ENCODE measurements around the gene ZNF90. TPM values are rescaled to one million over a fixed set of nuclear protein-coding genes. Genes with fewer than 3 reads are reported as not detected.
A peak's percentile ranks its signal among the peaks of the same experiment; 100 is the strongest.

ZNF90 gene
- total and polyA plus RNA-seq, 10 of the 15 experiments (the other 5 are each of a cell fraction or from before 2014, with no cell fraction given): 0.06 to 1.3 (median 0.18) TPM; not detected in 1

GRCh38 chr19:20167651-20168122 lies 89.9 kb downstream of the ZNF90 start:
- no peak for ATAC-seq
- CTCF ChIA-PET: no interaction called here
- Histone ChIP-seq H3K27ac (ENCODE audit: control insufficient read depth, insufficient read depth) (no peak overlapping the region), H3K79me2 (ENCODE audit: control insufficient read depth, insufficient read depth, low read length) (no peaks in the 10 kb centered on the region), H3K36me3 (ENCODE audit: control insufficient read depth in 2 of 2, insufficient read depth in 2 of 2, low read length in 1 of 2) (no peaks in the 10 kb centered on the region), H2AFZ (ENCODE audit: control insufficient read depth, low read depth, low read length) (no peak overlapping the region), H3K9ac (ENCODE audit: control insufficient read depth, insufficient read depth, low read length) (no peak overlapping the region), H3K9me3 (replicated peaks; ENCODE audit: control insufficient read depth, insufficient read depth, low read length) (no peaks in the 10 kb centered on the region; the same call in 2 of the 3 replicates), H3K4me3 (peak overlapping the region; percentile 20; the same call in 1 of the 2 replicates), H3K4me1 (ENCODE audit: control insufficient read depth, insufficient read depth, low read length) (no peaks in the 10 kb centered on the region), H3K4me2 (ENCODE audit: control insufficient read depth, insufficient read depth) (no peak overlapping the region), H3K27me3 (replicated peaks in 1 of 2; ENCODE audit: control insufficient read depth in 2 of 2, insufficient read depth in 2 of 2, low read length in 1 of 2) (no peaks in the 10 kb centered on the region), H4K20me1 (ENCODE audit: control insufficient read depth, insufficient read depth) (no peaks in the 10 kb centered on the region)
- no TSS peak for BruUV-seq (replicated peaks)
- no peak for DNase-seq (ENCODE audit: low read depth, low spot score)
- RAD21 ChIA-PET (ENCODE audit: unreplicated experiment): no interaction called here
- FAIRE-seq: no peak
- in situ Hi-C loops (cut with MboI): no loop called here
- SMC1A ChIA-PET (ENCODE audit: uncharacterized antibody, unreplicated experiment): interaction anchor here (1.0 kb wide), 1 partner anchor 71 kb away, joined by 3 read pairs; no protein-coding TSS in a partner anchor
- WGBS (ENCODE audit: insufficient coverage, insufficient replicate concordance, low lambda C conversion rate, missing lambda C conversion rate): 52% methylated on average over 22 of the region's 22 CpGs
- no peak for TF ChIP-seq MLLT1 (IDR thresholded peaks at IDR 0.05)
- TF ChIP-seq FOS (IDR thresholded peaks at IDR 0.05; ENCODE audit: borderline replicate concordance, extremely low read depth, insufficient read length): no peak
- no peak for TF ChIP-seq HCFC1 (IDR thresholded peaks at IDR 0.05; ENCODE audit: low read length)
- TF ChIP-seq RCOR1 (conservative IDR thresholded peaks at IDR 0.05; ENCODE audit: low read depth, low read length): no peak
- no peak for TF ChIP-seq BCL3 (IDR thresholded peaks at IDR 0.05; ENCODE audit: borderline replicate concordance, insufficient read depth, low read depth, low read length, poor library complexity, severe bottlenecking)
- no peak for TF ChIP-seq ELK1 (IDR thresholded peaks at IDR 0.05; ENCODE audit: low read depth, low read length)
- no peak for TF ChIP-seq ZNF274 (IDR thresholded peaks at IDR 0.05; ENCODE audit: insufficient read depth, insufficient read length)
- TF ChIP-seq NR2C2 (IDR thresholded peaks at IDR 0.05; ENCODE audit: borderline replicate concordance, control insufficient read depth, insufficient read length, low read depth): no peak
- TF ChIP-seq LARP7 (IDR thresholded peaks at IDR 0.05): no peak
- TF ChIP-seq TBL1XR1 (IDR thresholded peaks at IDR 0.05; ENCODE audit: low read depth, low read length): no peak
- no peak for TF ChIP-seq NBN (IDR thresholded peaks at IDR 0.05)
- no peak for TF ChIP-seq CTCF (IDR thresholded peaks at IDR 0.05 in 2 of 3, conservative IDR thresholded peaks at IDR 0.05 in 1 of 3; ENCODE audit: control insufficient read depth in 2 of 3, extremely low read depth in 1 of 3, insufficient read depth in 1 of 3, low read depth in 3 of 3, low read length in 3 of 3)
- no peak for TF ChIP-seq MEF2A (IDR thresholded peaks at IDR 0.05; ENCODE audit: insufficient read depth, low read depth, low read length)
- TF ChIP-seq TARDBP (IDR thresholded peaks at IDR 0.05; ENCODE audit: borderline replicate concordance): no peak
- no peak for TF ChIP-seq SMAD5 (IDR thresholded peaks at IDR 0.05; ENCODE audit: low read depth)
- TF ChIP-seq CBFB (IDR thresholded peaks at IDR 0.05; ENCODE audit: low read depth): no peak
- no peak for TF ChIP-seq SUZ12 (IDR thresholded peaks at IDR 0.05; ENCODE audit: unreplicated experiment)
- POLR2A ChIA-PET: no interaction called here
- intact Hi-C loops (cut with micrococcal nuclease; ENCODE audit: unreplicated experiment): no loop called here

All from GM12878 (cell line).